ACC112 (cell line): Measurements from ENCODE around the gene DDX1.
"Not testable (repeated sequence)": the region's sequence is repeated elsewhere in the genome, so short reads cannot be mapped to it uniquely, and the experiment has no call there.

Source experiments
- H2AFZ ChIP-seq: fragments of 200-600 bp; sonication (generic); one replicate; pipeline ENCODE4 v1.6.0; 2017; ENCODE audit warnings: antibody characterized with exemption, low read length; ENCODE audit not compliant: unreplicated experiment
- H3K27ac ChIP-seq: fragments of 200-600 bp; sonication (generic); 2 replicates; pipeline ENCODE4 v1.5.1; 2014; ENCODE audit warnings: low read depth, mild to moderate bottlenecking, antibody characterized with exemption, low read length, moderate library complexity
- H3K27me3 ChIP-seq: fragments of 200-600 bp; sonication (generic); 2 replicates; pipeline ENCODE4 v1.6.1; 2014; ENCODE audit warnings: mild to moderate bottlenecking, antibody characterized with exemption, low read length, moderate library complexity, mixed read lengths; ENCODE audit not compliant: insufficient read depth
- H3K36me3 ChIP-seq: fragments of 200-600 bp; sonication (generic); 2 replicates; pipeline ENCODE4 v1.6.1; 2016; ENCODE audit warnings: mild to moderate bottlenecking, antibody characterized with exemption, low read length, moderate library complexity, mixed read lengths; ENCODE audit not compliant: insufficient read depth
- H3K4me1 ChIP-seq: fragments of 200-600 bp; sonication (generic); one replicate; pipeline ENCODE4 v1.6.1; 2016; ENCODE audit warnings: low read length, mixed read lengths; ENCODE audit not compliant: insufficient read depth, unreplicated experiment, control insufficient read depth
- H3K4me3 ChIP-seq: fragments of 200-600 bp; sonication (generic); 2 replicates; pipeline ENCODE4 v1.5.1; 2014; ENCODE audit warnings: mild to moderate bottlenecking, low read depth, low read length
- H3K79me2 ChIP-seq: fragments of 200-600 bp; sonication (generic); one replicate; pipeline ENCODE4 v1.6.0; 2016; ENCODE audit warnings: low read length; ENCODE audit not compliant: control insufficient read depth, unreplicated experiment, insufficient read depth

Gene DDX1

GRCh38 chr2:15591692-15592463 is at the start of gene DDX1:
Gene DDX1, plus strand, starts transcription at chr2:15591868. Its CDS starts 66 bp downstream, at chr2:15591934.
- Histone ChIP-seq H2AFZ (peak within 1 kb of the TSS; percentile 91), H3K4me3 (peak within 1 kb of the TSS; percentile 100), H3K4me1 (peaks cover 17% of the 10 kb centered on the region), H3K79me2 (peaks cover 51% of the 10 kb centered on the region), H3K27ac (peak within 1 kb of the TSS; percentile 82), H3K36me3 (peaks cover 19% of the 10 kb centered on the region), H3K27me3 (no peaks in the 10 kb centered on the region)

DNA sequence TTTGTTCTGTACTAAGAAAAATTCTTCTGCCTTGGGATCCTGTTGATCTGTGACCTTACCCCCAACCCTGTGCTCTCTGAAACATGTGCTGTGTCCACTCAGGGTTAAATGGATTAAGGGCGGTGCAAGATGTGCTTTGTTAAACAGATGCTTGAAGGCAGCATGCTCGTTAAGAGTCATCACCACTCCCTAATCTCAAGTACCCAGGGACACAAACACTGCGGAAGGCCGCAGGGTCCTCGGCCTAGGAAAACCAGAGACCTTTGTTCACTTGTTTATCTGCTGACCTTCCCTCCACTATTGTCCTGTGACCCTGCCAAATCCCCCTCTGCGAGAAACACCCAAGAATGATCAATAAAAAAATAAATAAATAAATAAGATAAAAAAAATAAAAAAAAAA is 49.4 kb upstream of the DDX1 start:
- H3K36me3 ChIP-seq, H3K4me1 ChIP-seq, H2AFZ ChIP-seq, H3K27ac ChIP-seq, H3K79me2 ChIP-seq, H3K27me3 ChIP-seq, H3K4me3 ChIP-seq: not testable (repeated sequence)

DNA sequence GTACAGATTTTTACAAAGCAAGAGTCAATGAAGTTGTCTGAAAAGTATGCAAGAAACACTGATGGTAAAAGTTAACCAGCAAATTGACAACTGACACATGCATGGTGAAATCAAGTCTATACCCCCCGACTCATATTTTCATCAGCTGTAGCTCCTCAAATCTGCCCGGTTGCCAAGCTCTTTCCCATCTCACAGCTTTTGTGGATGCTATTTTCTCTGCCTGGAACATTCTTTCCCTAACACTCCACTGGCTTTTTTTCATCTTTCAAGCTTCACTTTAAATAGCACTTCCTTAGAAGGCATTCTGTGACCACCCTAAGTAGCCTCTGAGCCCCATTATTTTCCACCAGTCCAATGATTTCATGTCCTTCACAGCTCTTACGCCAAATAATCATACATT is 48.6 kb upstream of the DDX1 start:
- Histone ChIP-seq H3K79me2 (no peaks in the 10 kb centered on the region), H3K27me3 (no peaks in the 10 kb centered on the region), H3K4me1 (no peaks in the 10 kb centered on the region), H3K27ac (no peak overlapping the region), H3K36me3 (peaks cover 6% of the 10 kb centered on the region; the same call in 1 of the 2 replicates), H3K4me3 (no peak overlapping the region), H2AFZ (no peak overlapping the region)

DNA sequence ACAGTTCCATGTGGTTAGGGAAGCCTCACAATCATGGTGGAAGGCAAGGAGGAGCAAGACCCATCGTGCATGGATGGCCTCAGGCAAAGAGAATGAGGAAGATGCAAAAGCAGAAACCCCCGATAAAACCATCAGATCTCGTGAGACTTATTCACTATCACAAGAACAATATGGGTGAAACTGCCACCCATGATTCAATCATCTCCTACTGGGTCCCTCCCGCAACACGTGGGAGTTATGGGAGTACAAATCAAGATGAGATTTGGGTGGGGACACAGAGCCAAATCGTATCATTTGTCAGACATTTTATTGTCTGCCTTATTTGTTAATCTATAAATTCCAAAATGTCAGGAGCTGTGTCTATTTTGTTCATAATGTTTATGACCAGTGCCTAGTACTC is 48.1 kb upstream of the DDX1 start:
- Histone ChIP-seq H3K4me1 (no peaks in the 10 kb centered on the region), H3K27me3 (no peaks in the 10 kb centered on the region), H3K27ac (no peak overlapping the region), H3K4me3 (no peak overlapping the region), H3K36me3 (peaks cover 7% of the 10 kb centered on the region), H2AFZ (no peak overlapping the region), H3K79me2 (no peaks in the 10 kb centered on the region)

GRCh38 chr2:15544227-15544626 is 47.4 kb upstream of the DDX1 start:
- Histone ChIP-seq H3K4me3 (no peak overlapping the region), H3K27ac (no peak overlapping the region), H3K4me1 (no peaks in the 10 kb centered on the region), H2AFZ (no peak overlapping the region), H3K27me3 (no peaks in the 10 kb centered on the region), H3K79me2 (no peaks in the 10 kb centered on the region), H3K36me3 (peaks cover 10% of the 10 kb centered on the region)

DNA sequence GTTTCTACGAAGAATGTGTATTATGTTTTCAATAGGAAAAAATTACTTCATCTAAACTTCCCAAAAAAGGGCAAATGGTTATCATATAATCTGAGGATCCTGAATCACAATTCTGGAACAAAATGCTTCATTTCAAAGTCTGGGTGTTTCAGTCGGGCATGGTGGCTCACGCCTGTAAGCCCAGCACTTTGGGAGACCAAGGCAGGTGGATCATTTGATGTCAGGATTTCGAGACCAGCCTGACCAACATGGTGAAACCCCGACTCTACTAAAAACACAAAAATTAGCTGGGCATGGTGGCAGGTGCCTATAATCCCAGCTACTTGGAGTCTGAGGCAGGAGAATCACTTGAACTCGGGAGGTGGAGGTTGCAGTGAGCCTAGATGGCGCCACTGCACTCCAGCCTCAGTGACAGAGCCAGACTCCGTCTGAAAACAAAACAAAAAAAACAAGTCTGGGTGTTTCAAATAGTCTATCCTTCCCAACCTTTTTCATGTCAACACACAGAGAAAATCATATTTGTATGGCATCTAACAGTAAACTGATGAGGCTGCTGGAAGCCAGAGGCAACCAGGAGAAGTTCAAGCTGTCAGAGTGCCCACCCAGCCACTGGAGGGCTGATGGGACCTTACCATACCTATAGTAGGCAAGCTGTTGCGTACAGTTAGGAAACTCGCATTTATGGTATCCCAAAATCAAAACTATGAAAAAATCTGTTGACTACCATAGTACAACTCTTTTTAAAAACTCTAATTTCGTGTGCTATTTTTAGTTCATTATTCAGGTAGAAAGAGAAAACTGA is 45.2 kb upstream of the DDX1 start:
- Histone ChIP-seq H3K27me3 (no peaks in the 10 kb centered on the region), H3K4me3 (no peak overlapping the region), H3K27ac (no peak overlapping the region), H3K36me3 (peaks cover 8% of the 10 kb centered on the region), H3K79me2 (no peaks in the 10 kb centered on the region), H2AFZ (no peak overlapping the region), H3K4me1 (no peaks in the 10 kb centered on the region)

- no peaks in the 10 kb centered on the region for H3K4me1 ChIP-seq
- H3K27ac ChIP-seq, result no peak overlapping the region
- H3K27me3 ChIP-seq, result no peaks in the 10 kb centered on the region
- H3K4me3 ChIP-seq, result no peak overlapping the region
- H3K36me3 ChIP-seq, result peaks cover 10% of the 10 kb centered on the region
- no peak overlapping the region for H2AFZ ChIP-seq
- H3K79me2 ChIP-seq, result no peaks in the 10 kb centered on the region
Observed at GRCh38 chr2:15547115-15547876, 44.4 kb upstream of the DDX1 start.

- H3K27me3 ChIP-seq, result no peaks in the 10 kb centered on the region
- no peak overlapping the region for H2AFZ ChIP-seq
- no peaks in the 10 kb centered on the region for H3K79me2 ChIP-seq
- H3K4me3 ChIP-seq, result no peak overlapping the region
- H3K4me1 ChIP-seq, result no peaks in the 10 kb centered on the region
- H3K36me3 ChIP-seq, result peaks cover 12% of the 10 kb centered on the region
- H3K27ac ChIP-seq, result no peak overlapping the region
Observed at GRCh38 chr2:15548974-15549373, 42.7 kb upstream of the DDX1 start.

DNA sequence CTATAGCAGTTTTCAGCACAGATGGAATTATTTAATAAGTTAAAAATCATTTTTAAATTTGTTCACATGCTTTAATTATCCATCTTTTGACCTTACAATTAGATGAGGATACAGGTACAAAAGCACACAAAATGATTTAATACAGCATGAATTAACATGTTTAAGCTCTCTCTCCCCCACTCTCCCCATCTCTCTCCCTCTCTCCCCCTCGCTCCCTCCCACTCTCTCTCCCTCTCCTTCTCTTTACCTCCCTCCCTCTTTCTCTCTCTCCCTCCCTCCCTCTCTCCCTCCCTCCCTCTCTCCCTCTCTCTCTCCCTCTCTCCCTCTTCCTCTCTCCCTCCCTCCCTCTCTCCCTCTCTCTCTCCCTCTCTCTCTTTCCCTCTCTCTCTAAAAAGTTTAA is 38.1 kb upstream of the DDX1 start:
- H3K27me3 ChIP-seq, result no peaks in the 10 kb centered on the region
- no peak overlapping the region for H3K27ac ChIP-seq
- peaks cover 12% of the 10 kb centered on the region; the same call in 1 of the 2 replicates for H3K36me3 ChIP-seq
- H2AFZ ChIP-seq, result no peak overlapping the region
- peaks cover 10% of the 10 kb centered on the region for H3K79me2 ChIP-seq
- no peaks in the 10 kb centered on the region for H3K4me1 ChIP-seq
- H3K4me3 ChIP-seq, result no peak overlapping the region

- H3K27me3 ChIP-seq, result no peaks in the 10 kb centered on the region
- peaks cover 14% of the 10 kb centered on the region for H3K79me2 ChIP-seq
- H3K4me3 ChIP-seq, result no peak overlapping the region
- H3K27ac ChIP-seq, result no peak overlapping the region
- 0 out of 2 replicates have a peak, but pooled peaks cover 8% of the 10 kb centered on the region for H3K36me3 ChIP-seq
- no peak overlapping the region for H2AFZ ChIP-seq
- H3K4me1 ChIP-seq, result no peaks in the 10 kb centered on the region
Observed at GRCh38 chr2:15553951-15554350, 37.7 kb upstream of the DDX1 start.
